ENCODE measurements around the gene PLA2G4E.

Gene PLA2G4E

DNA sequence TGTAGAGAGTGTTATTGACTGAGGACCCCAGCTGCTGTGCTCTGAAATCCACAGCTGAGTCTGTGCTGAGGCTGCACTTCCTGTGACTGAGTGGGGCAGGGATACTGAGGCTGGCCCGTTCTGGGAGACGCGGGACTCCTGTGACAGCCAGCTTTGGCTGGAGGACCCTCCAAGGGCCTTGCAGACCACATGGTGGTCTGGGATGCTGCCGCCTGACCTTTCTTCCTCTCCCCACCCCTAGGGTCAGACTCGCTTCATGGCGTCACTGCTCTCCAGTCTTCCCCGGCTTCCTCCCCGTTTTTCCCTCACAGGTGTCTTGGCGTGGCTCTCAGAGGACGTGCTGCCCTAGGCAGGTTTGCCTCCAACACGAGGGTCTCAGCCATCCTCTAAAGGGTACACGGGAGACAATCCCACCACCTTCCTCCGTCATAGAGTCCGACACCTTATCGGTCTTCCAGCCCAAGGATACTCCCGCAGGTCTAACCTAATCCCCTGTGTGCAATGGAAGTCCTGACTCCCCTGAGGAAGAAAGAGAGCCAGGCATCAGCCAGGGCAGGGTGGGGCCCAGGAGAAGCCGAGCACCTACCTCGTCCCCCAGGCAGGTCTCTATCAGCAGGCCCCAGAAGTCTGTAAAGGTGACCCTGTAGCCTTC is 28.6 kb downstream of the PLA2G4E start:
- no peak for DNase-seq

DNA sequence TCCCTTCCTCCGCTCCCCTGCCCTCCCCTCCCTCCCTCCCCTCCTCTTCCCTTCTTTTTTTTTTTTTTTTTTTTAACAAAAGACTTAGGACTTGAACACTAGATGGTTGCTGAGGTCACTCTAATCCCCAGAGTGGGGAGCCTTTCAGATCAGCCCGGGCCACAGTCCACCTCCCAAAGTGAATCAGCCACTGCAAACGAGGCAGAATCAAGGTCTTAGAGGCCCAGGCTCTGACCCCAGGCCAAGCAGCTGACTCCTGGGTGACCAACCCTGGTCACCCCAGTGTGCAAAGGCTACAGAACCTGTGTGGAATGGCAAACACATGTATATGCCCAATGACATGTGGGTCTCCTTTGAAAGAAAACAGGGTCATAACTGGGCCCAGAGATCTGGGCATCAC is 30.2 kb downstream of the PLA2G4E start:
- DNase-seq = no peak

DNA sequence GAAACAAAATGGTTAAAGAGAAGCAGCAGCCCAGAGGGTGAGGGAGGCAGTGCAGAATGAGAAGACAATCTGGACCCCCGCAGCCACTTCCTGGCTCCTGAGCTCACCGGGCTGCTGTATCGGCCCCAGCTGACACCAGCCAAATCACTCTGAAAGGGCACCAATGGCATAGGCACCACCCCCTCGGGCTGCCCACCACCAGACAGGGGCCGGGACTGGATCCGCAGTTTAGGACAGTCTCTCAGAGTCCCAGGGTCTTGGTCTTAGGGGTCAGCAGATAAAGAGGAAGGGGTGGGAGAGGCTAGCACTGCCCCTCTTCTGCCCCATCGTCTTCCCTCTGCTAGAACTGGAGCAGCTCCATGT is 30.6 kb downstream of the PLA2G4E start:
- DNase-seq = no peak

DNA sequence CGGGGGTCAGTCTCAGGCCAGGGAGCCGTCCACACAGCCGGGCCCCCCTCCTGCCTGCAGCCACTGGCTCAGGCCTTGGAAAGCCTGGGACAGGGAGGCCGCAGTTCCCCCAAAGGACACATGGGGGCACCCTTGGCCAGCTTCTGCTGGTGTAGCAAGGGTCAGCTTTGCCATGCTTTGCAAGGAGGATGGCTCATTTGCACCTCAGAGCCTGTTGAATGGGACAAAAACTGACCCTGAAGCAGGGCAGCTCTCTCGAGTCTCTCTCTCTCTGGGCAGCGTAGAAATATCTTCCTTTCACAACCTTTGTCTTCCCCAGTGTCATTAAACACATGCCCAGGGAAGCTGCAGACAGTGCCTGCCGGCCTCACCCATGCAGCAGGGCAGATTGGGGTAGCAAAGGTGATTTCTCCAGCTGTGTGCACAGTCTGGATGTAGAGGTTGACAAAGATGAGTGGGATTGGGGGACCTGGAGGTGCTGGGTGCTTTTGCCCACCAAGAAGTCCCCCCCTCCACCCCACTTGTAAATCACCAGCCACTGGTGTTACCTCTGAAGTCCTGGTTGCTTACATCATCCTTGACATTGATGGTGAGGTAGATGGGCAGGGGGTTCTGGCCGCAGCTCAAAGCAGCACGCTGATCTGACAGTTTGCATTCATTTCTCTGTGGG is 31.1 kb downstream of the PLA2G4E start:
- peak; percentile 83 for DNase-seq

DNA sequence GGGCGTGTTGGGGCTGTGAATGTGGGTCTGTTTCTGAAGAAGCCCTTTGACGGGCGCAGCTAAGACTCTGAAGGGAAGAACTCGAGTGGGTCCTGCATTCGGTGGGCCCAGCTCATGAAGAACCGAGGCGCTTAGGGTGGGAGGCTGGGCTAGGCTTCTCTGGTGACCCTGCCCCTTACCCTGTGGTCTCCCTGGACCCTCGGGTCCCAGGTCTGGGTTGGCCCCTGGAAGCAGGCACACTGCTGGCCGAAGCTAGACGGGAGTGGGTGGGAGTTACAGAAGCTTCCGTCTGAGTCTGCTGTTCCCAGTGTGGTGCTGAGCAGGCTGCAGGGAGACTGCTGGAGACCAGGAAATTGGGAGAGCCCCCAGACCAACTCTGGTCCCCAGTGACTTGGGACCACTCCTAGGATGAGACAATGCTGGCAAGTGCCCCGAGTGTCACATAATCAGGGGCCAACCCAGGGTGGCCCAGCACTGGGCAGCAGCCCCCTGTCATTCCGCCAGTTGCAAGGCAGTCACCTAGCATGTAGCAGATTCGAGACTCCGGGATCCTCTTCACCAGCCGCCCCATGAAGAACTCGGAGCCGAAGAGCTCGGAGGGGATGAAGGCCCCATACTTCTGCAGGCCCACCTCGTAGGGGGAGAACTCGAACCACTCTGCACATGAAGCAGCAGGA is 31.8 kb downstream of the PLA2G4E start:
- no peak for DNase-seq

DNA sequence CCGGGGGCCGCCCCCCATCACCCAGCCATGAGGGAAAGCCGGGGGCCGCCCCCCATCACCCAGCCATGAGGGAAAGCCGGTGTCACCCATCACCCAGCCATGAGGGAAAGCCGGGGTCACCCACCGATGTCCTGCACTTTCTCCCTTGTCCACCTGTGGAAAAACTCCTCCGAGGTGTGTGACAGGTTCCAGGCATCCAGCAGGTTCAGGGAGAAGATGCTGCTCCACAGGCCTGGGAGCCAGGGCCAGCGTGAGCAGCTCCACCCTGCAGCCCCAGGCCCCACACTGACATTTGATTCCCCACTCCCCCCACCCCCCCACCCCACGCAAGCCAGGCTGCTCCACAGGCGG is 32.9 kb downstream of the PLA2G4E start:
- DNase-seq = no peak

DNA sequence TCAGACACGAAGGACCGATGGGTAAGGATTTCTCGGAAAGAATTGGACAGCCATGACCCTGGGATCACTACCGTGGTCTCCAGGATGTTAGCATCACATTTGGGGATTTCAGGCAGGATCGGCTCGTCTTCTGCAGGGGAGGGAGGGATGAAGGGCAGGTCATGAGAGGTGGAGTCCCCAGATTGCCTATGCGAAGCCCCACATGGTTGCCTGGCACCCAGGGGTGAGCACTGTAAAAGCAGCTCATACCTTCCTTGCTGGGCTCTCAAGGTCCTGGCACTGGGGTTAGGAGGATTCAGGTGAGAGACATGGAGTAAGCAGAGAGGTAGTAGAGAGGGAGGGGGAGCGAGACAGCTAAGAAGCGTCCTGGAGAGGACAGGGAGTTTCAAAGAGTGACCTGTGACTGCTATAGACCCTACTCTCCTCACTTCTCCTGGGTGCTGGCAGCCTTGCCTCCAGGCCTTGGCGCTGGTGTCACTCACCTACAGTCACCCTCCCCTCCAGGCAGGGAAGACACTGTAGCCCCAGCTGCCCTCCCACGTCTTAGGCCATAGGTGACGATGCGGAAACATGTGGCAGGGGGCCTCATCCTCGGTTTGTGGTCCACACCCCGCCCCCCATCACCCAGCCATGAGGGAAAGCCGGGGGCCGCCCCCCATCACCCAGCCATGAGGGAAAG is 33.5 kb downstream of the PLA2G4E start:
- DNase-seq = no peak

DNA sequence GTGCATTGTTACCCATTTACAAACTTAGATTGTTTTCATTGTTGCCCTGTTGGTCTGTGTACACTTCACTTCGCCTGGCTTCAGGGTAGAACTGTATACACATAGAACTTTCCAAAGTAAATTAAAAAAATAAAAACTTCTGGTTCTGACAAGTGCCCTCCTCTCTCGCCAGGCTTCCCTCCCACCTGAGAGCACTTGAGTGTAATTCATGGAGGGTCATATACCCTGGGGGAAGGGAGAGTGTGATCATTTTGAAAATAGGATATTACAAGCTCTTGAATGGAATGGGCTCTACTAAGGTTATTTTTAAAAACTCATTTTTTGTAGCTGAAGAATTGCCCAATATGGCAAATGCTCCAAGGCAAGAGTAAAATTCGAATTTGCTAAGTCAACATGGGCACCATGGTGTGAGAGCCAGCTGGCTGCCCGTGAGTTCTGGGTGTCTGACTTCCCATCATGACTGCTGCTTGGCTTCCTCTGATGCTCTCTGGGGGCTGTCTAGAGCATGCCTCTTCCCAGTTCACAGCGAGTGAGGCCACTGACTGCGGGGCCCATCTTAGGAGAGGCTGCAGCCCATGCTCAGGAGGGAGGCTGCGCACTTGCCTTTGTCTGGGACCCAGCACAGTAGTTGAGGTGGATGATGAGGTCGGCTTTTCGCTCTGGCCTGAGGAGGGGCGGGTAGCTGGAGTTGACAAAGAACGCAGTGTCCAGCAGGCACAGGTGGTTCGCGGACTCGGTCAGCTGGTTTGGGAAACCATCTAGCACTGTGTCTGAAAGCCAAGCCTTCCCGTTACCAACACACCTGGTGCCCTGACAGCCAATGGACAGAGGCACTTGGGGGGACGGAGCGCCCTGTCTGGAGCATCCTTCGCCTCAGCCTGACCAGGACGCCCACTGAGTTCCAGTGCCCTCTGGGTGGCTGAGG is 35.3 kb downstream of the PLA2G4E start:
- DNase-seq = no peak

DNA sequence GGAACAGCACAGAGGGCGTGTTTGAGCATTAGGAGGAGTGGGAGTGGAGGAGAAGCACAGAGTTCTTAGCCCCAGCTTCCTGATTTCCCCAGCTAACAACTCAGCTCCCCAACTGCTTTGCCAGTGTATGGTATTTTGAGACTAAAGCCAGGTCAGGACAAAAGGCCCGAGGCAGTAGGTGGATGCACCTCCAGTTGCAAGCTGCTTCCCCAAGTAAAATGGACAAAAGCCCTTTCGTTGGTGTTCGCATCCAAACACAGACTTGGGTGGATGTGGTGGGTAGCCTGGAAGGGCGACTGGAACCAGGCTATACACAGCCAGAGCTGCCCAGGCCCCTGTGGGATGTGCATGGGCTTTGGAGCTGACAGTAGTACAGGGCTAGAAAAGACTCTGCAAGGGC is 36.2 kb downstream of the PLA2G4E start:
- DNase-seq = no peak

DNA sequence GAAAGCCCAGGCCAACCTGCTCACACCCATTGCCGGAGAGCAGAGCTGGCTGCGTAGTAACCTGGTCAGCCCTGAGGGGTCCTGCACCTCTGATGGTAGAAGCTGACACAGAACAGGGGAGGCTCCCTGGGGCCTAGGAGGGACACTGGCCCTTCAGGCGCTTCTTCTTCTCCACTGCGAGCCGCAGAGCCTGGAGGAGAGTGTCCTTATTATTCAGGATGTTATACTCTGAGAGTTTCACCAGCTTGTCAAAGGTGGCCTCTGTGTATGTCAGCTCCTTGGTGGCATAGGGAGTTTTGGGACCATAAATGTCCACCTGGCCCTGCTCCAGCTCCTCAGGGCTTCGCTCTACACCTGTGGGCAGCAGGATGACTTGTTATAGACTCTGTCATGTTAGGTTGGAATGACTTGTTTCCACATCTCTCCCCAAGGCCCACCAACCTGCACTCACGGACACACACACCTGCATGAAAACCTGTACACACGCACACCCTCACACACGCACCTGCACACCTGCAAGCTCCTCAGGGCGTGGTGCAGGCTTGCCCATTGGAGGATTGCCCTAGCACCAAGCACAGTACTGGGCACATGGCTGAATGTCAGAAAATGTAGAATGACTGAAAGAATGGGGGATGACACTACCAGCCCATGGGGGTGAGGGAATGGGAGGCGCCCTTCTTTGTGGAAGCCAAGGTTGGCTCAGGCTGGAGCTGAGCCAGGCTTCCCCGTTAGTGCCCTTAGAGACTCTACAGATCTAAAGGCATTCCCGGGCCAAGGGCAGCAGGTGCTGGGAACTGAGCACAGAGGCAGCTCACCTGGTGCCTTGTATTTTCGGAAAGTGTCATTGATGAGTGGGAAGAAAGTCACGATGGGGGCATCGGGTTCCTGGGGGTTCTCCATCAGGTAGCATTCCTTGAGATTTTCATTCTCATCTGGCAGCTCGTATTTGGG is 36.9 kb downstream of the PLA2G4E start:
- no peak for DNase-seq

DNA sequence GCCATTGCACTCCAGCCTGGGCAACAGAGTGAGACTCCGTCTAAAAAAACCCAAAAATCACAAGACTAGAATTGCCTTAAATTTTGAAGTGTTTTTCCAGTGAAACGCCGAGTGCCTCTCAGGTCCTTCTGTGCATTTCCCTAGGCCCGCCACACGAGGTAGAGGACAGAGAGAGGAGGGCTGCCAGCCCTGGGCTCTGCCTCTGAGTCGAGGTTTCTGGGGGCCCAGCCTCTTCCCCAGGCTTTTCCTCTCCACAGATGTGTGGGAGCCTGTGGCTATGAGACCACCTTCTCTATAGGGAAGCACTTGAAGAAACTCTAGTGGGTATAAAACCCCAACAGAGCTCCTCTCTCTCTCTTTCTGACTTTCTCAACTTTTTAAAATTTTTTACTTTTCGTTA is 37.6 kb downstream of the PLA2G4E start:
- no peak for DNase-seq

DNA sequence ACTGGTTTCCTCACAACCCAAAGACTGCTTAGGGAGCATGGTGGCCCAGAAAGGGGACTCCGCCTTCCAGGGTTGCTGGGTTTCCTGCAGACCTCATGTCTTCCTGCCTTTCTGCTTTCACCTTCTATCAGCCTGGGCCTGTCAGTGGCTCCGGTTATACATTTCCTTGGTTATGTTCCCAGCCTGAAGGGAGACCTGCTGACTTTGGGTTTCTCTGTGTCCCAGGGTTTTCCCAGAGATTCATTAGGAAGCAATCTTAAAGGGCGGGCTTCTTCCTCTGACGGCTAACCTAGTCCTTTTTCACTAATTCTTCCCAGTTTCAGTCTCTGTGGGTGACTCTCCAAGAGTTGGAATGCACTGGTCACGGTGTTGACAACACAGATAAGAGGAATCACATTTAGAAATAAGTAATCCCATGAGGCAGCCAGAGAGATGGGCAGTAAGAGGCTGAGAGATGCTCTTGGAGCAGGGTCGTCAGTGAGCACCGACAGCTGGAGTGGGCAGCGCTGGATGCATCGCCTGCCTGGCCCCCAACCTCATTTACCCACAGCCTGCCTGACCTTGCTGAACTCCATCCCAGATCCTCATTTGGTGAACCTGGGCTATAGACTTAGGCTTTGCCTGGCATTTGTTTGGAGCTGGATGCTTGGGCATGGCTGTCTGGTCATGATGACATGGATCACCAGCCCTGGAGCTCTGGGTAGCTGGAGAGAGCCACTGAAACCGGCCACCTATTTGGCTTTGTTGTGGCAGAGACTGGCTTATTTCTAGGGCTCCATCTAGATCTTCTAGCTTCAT is 38.5 kb downstream of the PLA2G4E start:
- no peak for DNase-seq

DNA sequence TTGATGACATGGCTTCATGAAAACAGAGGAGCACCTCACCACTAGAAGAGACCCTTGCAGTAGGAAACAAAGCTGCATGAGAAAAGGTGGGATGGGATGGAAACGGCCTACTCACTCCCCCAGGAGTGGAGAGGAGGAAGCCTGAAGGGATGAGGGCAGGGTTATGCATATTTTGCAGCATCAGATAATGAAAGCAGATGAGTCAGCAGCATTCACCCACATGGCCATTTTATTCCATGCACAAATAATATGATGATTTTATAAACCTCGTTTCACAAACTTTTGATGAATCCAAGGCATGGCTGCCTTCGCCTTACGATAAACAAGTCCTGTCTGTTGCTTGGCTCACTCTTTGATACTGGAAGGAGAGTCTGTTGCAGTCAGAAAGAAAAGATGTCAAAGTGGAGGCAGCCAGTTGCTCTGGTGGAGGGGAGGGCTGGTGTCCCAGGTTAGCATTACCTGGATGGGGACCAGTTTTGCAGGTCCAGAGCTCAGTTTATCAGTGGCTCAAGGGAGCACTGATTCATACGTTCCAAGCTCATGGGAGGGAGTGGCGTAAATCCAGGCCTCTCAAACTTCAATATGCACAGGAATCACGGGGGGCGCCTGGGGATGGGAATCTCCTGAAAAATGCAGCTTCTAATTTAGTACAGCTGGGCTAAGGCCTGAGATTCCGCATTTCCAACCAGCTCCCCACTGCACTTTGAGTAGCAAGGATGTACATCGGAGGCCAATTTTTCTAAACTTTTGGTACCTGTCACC is 39.3 kb downstream of the PLA2G4E start:
- no peak for DNase-seq

DNA sequence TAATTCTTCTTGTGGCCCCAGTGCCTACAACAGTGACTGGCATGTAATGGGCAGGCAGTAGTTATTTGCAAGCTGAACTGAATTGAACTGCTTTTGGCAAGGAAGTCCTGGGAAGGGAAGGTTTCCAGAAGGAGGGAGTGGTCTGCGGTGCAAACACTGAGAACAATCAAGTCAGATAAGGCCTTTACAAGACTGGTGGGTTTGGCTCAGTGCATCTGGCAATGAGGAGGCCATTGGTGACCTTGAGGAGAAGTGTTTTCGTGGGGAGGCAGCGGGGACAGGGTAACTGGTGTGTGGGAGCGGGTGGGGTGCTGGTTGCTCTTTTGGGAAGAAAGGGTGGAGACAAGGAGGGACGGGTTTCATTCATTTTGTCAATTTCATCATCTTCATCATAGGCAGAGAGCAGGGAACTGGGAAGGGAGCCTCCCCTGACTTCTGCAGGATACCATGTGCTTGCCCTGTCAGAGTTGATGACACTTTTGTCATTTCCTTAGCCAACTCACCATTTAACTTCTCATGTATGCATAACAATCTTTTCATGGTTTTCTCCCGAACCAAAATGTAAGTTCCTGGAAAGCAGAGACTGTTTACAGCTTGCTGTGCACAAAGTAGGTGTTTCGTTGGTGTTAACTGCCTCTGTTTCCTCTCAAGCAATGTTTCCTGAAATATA is 40.1 kb downstream of the PLA2G4E start:
- no peak for DNase-seq

DNA sequence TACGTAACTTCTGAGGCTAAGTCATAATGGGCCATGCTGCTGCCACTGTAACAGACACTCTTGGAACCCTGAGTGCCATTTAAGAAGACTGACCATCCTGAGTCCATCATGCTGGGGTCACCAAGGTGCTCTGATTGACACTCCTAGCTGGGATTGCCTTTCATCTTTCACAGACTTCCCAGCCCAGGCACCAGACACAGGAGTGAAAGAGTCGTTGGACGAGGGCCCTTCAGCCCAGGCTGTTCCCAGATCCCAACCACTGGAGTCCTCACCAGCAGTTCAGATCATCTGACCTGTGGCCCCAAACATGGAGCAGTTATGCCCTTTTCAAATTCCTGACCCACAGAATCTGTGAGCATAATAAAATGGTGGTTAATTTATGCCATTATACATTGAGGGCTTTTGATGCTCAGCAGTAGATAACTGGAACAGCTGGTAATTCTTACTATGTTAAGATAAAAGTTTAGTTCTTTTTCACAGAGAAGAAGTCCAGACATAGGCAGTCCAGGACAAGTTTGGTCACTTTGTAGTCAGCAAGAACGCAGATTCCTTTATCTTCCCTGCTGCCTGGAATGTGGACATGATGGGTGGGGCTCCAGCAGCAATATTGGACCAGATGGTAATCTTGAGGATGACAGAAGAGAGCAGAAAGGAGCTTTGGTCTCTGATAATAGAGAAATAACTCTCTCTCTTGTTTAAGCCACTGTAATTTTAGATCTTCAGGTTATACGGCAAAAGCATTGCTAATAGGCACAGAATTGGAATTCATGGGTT is 41.2 kb downstream of the PLA2G4E start:
- no peak for DNase-seq

DNA sequence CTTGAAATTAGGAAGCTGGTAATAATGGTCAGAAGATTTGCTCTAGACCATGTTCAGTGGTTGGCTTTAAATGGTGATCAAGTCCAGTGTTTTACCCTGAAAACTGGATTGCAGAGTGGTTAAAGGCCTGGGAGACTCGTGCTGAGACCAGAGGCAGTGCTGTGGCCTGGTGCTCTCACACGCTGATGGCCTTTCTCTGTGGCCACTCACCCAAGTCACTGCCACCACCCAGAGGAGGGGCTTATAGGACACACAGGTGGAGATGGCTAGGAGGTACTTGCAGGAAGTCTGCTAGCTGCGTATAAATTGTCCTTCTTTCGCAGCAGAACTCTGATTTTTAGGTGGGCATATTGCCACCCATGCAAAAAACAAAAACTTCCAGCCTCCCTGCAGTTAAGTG is 42.3 kb downstream of the PLA2G4E start:
- DNase-seq = no peak

DNA sequence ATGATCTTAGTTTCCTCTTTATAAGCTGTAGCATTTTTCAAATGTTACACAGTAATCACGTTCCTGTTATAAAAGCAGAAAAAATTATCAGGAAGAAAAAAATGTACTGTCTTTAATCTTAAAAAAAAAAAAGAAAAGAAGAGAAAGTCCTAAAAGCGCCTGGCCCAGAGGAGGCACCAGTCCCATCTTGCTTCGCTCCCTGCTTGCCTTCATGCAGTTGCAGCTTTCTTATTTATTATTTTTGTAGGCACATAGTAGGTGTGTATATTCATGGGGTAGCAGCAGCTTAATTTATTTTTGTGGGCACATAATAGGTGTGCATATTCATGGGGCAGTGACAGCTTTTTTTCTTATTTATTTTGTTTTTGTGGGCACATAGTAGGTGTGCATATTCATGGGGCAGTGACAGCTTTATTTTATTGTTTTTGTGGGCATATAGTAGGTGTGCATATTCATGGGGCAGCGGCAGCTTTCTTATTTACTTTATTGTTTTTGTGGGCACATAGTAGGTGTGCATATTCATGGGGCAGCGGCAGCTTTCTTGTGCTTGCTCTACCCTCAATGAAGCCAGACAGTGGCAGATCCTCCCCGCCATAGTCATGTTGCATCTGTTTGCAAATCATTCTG is 43.0 kb downstream of the PLA2G4E start:
- no peak for DNase-seq

DNA sequence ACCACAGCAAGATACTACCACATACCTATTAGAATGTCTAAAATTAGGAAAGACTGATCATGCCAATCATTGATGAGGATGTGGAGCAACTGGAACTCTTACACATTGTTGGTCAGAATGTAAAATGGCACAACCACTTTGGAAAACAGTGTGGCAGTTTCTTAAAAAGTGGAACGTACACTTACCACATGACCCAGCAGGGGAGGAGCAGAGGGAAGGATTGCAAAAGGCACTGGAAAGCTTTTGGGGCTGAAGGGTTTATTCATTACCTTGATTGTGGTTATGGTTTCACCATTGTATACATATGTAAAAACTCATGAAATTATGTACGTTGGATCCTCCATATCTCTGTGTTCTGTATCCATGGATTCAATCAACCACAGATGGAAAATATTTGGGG is 45.2 kb downstream of the PLA2G4E start:
- no peak for DNase-seq

Measured in activated CD4-positive, alpha-beta T cell treated with anti-CD3 and anti-CD28 coated beads, Interleukin-2, amount 50 U/mL, for 1 hour (primary cell).